ENCODE data around the gene TMEM25.

TMEM25 gene

GRCh38 chr11:118522571-118523072, 8.4 kb upstream of the TMEM25 start:
- no peak for DNase-seq (ENCODE audit: low spot score)
- TF ChIP-seq CTCF (IDR thresholded peaks at IDR 0.05; ENCODE audit: borderline replicate concordance, control extremely low read depth, extremely low read depth, insufficient read depth, missing control alignments) = no peak

GRCh38 chr11:118524356-118524755, 6.6 kb upstream of the TMEM25 start:
- no peak for DNase-seq (ENCODE audit: low spot score)
- in situ Hi-C loops (cut with MboI; ENCODE audit: low sequenced_read_pairs, unreplicated experiment) = no loop called here
- no peak for TF ChIP-seq CTCF (IDR thresholded peaks at IDR 0.05; ENCODE audit: borderline replicate concordance, control extremely low read depth, extremely low read depth, insufficient read depth, missing control alignments)

More at GRCh38 chr11:118522571-118523072, 8.4 kb upstream of the TMEM25 start:
- in situ Hi-C loops (cut with MboI; ENCODE audit: low sequenced_read_pairs, unreplicated experiment) = no loop called here

- no peak for DNase-seq (ENCODE audit: low spot score)
- in situ Hi-C loops (cut with MboI; ENCODE audit: low sequenced_read_pairs, unreplicated experiment) = no loop called here
- TF ChIP-seq CTCF (IDR thresholded peaks at IDR 0.05; ENCODE audit: borderline replicate concordance, control extremely low read depth, extremely low read depth, insufficient read depth, missing control alignments) = no peak
Observed at GRCh38 chr11:118524757-118525470, 6.1 kb upstream of the TMEM25 start.

GRCh38 chr11:118526688-118527087, 4.3 kb upstream of the TMEM25 start:
- no peak for TF ChIP-seq CTCF (IDR thresholded peaks at IDR 0.05; ENCODE audit: borderline replicate concordance, control extremely low read depth, extremely low read depth, insufficient read depth, missing control alignments)
- in situ Hi-C loops (cut with MboI; ENCODE audit: low sequenced_read_pairs, unreplicated experiment) = no loop called here
- no peak for DNase-seq (ENCODE audit: low spot score)

- DNase-seq (ENCODE audit: low spot score) = no peak
- in situ Hi-C loops (cut with MboI; ENCODE audit: low sequenced_read_pairs, unreplicated experiment) = no loop called here
- no peak for TF ChIP-seq CTCF (IDR thresholded peaks at IDR 0.05; ENCODE audit: borderline replicate concordance, control extremely low read depth, extremely low read depth, insufficient read depth, missing control alignments)
Observed at GRCh38 chr11:118527109-118527508, 3.9 kb upstream of the TMEM25 start, which contains the start of gene TTC36. TTC36 (plus strand) TSS chr11:118527474; CDS start chr11:118527495, 21 bp downstream.

- in situ Hi-C loops (cut with MboI; ENCODE audit: low sequenced_read_pairs, unreplicated experiment) = no loop called here
- no peak for DNase-seq (ENCODE audit: low spot score)
- TF ChIP-seq CTCF (IDR thresholded peaks at IDR 0.05; ENCODE audit: borderline replicate concordance, control extremely low read depth, extremely low read depth, insufficient read depth, missing control alignments) = no peak
Observed at GRCh38 chr11:118528511-118528910, 2.5 kb upstream of the TMEM25 start.

Data from GM13976 (cell line).